Activated CD4-positive, alpha-beta T cell treated with anti-CD3 and anti-CD28 coated beads, Interleukin-2, amount 50 U/mL, for 1 hour (primary cell): Measurements from ENCODE around the gene PLXNB3.
A peak's percentile ranks its signal among the peaks of the same experiment; 100 is the strongest.

ENCODE experiments used
- DNase-seq: peaks from one replicate; pipeline ENCODE4 v3.0.0-alpha.2; 2020

PLXNB3 gene

GRCh38 chrX:153818571-153819383, 54.7 kb downstream of the PLXNB3 start:
- DNase-seq = peak; percentile 48

- DNase-seq = no peak
Observed at GRCh38 chrX:153819384-153820040, 55.5 kb downstream of the PLXNB3 start.

- no peak for DNase-seq
Observed at GRCh38 chrX:153820601-153821000, 56.6 kb downstream of the PLXNB3 start.

- no peak for DNase-seq
Observed at GRCh38 chrX:153821066-153821465, 57.0 kb downstream of the PLXNB3 start.

- no peak for DNase-seq
Observed at GRCh38 chrX:153824348-153824747, 60.3 kb downstream of the PLXNB3 start.

GRCh38 chrX:153825042-153825441, 61.0 kb downstream of the PLXNB3 start:
- DNase-seq = no peak
